NCI-H82 treated with DMSO at 0.1 percent for 48 hours (cell line): ENCODE measurements around the gene FBXO11.
"Not testable (repeated sequence)": the region's sequence is repeated elsewhere in the genome, so short reads cannot be mapped to it uniquely, and the experiment has no call there.

ENCODE experiments used
- DNase-seq: peaks from one replicate; lab custom pipeline; 2025; ENCODE audit not compliant: unreplicated experiment; lab: John Stamatoyannopoulos, UW

FBXO11 gene

DNA sequence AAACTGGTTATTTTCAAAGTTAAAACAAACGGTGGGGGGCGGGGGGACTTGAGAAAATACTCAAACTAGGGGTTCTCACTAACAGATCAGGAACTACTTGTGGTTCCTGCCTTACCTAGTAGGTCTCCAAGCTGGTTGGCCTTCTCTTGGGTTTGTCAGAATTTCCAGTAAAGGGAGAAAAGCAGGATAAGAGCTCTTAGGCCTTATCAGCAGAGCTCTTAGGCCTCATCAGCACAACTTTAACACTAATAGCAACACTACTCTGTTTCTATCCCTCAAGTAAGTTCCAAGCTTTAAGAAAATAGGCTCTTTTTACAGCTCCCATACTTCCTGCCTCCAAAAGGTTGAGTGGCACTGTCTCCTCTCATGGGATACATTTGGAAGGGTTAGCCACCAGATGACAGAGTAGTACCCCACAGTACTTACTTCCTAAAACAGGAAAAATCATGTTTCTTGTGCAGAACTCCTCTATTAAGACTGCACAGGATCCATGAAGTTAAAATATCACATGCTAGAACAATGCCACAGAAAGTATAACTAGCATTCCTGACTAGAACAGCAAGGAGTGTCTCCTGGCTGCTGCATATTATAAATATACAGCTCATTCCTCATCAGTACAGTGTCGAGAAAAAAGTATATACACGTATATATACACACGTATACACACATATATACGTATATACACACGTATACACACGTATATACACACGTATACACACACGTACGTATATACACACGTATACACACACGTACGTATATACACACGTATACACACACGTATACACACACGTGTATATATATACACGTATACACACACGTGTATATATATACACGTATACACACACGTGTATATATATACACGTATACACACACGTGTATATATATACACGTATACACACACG is 6.1 kb downstream of the FBXO11 start:
- DNase-seq: no peak

DNA sequence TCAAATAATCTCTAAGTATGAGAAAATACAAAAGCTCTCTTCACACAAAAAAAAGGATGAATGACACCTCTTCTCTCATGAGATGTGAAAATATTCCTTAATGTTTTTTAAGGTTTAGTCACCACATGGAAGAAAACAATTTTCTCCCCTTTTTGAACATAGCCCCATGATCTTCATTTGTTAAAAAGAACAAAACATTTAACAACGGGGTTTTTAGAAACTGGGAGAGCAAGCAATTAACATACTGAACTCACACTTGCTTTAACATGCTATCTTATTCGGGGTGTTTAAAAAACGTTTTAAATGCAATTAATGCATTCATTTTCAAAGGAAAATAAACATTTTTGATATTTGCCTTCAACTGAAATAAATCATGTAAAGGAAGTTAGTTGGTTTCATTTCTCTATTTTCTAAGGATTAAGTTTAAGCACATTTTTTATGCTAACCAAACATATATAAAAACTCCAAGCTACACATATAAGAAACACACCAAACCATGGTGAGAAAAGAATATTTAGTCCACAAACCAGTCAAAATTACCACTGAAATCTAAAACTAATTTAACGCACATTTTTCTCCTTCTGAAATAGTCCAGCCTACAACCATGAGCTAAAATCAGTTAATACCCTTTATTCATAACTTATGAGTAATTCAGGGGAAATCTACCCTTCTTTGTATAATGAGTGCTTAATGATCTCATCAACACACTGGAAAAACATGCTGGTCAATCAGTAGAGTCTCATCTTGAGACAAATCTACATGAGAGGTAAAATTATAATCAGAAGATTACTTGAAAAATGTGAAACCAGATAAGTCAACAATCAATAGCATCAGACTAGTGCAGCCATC is 8.2 kb downstream of the FBXO11 start:
- DNase-seq: no peak

DNA sequence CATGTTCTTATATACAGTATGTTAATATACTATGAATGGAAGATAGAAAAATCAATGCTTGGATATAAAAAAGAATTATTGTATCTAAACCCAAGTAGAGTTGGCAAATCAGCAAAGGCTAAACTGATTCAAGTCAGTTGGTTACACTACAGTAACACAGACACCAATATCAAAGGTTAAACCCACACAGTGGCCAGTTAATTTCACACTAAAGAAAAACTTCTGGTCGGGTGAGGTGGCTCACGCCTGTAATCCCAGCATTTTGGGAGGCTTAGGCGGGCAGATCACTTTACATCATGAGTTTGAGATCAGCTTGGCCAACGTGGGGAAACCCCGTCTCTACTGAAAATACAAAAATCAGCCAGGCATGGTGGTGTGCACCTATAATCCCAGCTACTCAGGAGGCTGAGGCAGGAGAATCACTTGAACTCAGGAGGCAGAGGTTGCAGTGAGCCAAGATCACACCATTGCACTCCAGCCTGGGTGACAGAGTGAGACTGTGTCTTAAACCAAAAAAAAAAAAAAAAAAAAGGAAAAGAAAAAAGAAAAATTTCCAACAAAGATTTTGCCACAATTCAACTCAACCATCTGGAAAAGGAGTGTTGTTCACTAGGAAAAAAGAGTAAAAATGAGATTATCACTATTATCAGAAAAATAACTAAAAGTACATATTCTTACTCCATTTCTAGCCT is 9.0 kb downstream of the FBXO11 start:
- DNase-seq: not testable (repeated sequence)

DNA sequence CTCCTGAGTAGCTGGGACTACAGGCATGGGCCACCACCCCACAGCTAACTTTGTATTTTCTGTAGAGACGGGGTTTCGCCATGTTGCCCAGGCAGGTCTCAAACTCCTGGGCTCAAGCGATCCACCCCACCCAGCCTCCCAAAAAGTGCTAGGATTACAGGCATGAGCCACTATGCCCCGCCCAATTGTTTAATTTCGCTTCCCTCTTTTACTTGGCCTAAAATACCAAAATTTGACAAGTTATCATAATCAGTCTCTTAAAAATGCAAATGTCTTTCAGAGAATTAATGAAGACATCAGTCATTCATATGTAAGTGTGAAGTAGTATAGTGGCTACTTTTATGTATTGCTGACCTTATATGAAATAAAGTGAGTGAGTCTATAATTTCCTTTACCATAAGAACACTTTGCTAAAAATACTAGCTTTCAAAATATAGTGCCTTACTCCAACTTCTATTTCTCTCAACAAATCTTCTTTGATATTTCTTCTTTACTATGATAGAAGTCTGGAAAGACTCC is 9.8 kb downstream of the FBXO11 start:
- DNase-seq: no peak

DNA sequence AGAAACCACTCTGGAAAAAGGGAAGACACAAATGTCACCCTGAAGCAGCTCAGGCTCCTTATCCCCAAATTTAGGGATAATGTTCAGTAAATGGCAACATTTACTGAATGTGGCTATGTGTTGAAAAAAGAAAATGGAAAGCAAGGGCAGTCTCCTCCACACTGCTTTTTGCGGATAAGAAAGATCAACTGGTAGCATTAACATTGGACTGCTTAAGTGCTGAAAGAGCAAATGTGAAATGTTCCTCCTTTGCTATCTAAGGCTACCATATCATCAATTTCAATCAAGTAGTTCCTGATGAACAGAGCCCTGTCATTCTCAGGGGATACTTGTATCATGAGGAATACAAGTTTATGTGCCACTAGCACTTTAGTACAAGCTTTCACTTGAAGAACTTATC is 12.5 kb downstream of the FBXO11 start:
- no peak for DNase-seq

DNA sequence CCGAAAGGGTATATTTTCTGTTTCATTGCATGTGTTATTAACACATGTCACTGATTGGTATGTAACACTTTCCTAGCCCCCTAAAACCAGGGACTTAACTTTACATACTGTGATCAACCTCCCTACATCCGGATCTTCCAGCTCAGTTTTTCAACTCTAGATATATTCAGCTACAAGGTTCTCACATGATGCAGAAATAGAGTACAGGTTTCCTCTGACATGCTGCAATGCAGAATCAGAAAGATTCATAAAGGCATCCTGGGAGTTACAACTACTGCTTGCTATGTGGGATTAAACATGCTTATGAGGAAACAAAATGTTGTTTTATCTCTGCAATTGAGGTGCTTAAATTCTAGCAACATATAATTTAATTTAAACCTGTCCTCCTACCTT is 14.0 kb downstream of the FBXO11 start:
- no peak for DNase-seq

DNA sequence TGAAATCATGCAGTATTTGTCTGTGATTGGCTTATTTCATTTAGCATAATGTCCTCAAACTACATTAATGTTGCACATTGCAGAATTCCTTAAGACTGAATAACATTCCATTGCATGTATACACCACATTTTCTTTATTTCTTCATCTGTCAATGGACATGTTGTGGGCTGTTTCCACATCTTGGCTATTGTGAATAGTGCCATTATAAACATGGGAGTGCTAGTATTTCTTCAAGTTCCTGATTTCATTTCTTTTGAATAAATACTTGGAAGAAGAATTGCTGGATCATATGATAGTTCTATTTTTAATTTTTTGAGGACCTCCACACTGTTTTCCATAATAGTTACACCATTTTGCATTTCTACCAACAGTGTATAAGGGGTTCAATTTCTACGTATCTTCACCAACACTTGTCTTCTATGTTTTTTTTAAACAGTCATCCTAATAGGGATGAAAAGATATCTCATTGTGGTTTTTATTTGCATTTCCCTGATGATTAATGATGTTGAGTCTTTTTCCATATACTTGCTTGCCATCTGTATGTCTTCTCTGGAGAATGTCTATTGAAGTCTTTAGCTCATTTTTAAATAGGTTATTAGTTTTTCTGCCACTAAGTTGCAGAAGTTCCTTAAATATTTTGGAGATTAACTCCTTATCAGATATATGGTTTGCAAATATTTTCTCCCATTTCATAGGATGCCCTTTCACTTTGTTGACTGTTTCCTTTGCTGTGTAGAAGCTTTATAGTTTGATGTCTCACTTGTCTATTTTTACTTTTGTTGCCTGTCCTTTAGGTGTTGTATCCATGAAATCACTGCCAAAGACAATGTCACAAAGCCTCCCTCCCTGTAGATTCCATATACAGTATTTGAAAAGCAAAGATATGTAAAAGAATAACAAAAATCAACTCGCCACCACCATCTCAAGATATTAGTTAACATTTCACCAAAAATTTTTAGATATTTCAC is 14.6 kb downstream of the FBXO11 start:
- no peak for DNase-seq

DNA sequence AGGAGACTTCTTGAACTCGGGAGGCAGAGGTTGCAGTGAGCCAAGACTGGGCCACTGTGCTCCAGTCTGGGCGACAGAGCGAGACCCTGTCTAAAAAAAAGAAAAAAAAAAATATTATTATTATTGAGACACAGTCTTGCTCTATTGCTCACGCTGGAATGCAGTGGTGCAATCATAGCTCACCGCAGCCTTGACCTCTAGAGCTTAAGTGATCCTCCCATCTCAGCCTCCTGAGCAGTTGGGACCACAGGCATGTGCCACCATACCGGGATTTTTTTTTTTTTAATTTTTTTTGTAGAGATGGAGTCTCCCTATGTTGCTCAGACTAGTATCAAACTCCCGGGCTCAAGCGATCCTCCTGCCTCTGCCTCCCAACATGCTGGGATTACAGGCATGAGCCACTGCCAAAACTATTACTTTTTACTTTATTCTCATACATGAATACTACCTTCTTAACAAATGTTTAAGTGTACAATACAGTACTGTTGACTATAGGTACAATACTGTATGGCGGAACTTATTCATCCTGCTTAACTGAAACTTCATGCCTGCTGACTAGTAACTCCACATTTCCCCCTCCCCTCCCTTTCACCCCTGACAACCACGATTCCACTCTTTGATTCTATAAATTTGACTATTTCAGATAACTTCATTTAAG is 15.5 kb downstream of the FBXO11 start:
- DNase-seq: no peak

DNA sequence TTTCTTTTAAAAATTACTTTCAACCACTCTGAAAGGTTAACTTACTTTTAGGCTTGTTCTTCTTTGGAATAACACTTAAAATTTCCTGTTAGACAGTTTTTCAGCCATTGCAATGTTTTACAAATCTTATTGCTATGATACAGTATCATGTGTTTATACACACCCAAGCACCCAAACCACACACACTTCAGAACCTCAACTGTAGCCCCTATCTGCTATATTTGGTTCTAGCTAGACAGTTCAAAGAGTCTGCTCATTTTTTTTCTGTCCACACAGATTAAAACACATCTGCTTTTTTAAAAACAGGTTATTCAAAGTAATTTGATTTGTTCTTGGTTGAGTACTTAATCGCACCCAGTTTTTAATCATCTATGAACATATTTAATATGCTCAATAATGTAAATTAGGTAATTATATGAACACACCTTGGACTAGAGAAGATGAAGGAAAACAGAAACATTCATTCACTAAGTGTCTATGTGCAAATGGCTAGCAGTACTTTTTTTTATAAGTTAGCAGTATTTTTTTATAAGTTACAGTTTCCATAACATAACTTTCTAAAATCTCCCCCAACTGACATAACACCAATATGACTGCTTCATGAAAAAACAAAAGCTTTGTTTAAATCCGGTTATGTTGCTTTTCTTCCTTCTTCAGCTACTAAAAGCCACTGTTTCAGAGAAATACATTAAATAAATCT is 17.6 kb downstream of the FBXO11 start:
- DNase-seq: no peak

DNA sequence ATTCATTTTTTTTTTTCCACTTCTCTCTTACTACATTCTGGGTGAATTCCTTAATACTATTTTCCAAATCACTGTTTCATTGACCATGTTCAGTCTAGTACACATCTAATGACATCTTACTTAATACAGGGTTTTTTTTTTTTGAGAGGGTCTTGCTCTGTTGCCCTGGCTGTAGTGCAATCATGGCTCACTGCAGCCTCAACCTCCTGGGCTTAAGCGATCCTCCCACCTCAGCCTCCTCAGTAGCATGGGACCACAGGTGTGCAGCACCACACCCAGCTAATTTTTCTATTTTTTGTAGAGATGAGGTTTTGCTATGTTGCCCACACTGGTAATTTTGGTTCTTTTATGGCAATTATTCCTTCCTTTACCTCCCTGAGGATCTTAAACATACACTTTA is 29.4 kb downstream of the FBXO11 start:
- DNase-seq: no peak

DNA sequence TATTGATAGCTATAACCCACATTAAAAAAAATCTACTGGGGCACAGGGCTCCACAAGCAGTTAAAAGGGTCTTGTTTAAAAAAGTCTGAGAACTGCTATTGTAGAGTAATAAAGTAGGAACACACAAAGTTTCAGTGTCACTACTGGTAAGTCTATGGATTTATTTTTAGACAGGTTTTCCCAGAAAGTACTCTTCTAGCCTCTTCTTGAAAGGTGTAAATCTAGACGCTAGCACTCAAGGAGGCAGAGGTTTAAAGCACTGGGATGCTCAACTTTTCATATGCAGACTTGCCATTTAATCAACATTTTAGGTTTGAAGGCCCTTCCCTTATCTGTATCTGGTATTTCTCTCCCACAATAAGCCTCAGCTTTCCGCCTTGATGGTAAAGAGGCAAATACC is 33.4 kb downstream of the FBXO11 start:
- DNase-seq: no peak

DNA sequence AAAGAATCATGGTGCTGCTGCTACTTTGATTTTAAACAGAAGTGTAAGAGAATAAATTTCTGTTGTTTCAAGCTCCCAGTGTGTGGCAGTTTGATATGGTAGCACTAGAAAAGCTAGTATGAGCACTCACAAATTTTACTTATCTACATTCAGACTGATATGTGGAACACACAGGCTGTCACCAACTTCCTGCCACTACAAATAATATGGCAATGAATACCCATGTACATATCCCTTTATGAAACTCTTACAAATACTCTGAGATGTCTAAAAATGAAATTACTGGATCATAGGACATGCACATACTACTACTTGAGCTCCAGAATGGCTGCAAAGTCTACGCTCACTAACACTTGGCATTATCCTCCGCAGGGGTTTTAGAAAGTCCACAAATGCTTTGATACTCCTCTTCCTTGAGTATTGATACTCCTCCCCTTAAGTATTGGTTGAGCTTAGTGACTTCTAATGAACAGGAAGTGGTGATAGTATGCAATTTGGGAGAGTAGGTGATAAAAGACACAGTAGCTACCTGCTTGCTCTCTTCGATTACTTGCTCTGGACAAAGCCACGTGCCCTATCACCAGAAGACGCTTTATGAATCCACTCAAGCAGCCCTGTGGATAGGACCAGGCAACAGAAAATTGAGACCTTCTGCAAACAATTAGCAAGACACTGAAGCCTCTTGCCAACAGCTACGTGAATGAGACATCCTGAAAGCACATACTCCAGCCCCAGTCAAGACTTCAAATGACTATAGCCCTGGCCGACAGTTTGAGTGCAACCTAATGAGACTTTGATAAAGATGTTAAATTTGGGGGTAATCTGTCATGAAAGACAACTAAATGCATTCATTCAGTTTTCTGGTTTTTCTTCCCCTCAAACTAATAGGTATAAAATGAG is 35.4 kb downstream of the FBXO11 start:
- DNase-seq: no peak

DNA sequence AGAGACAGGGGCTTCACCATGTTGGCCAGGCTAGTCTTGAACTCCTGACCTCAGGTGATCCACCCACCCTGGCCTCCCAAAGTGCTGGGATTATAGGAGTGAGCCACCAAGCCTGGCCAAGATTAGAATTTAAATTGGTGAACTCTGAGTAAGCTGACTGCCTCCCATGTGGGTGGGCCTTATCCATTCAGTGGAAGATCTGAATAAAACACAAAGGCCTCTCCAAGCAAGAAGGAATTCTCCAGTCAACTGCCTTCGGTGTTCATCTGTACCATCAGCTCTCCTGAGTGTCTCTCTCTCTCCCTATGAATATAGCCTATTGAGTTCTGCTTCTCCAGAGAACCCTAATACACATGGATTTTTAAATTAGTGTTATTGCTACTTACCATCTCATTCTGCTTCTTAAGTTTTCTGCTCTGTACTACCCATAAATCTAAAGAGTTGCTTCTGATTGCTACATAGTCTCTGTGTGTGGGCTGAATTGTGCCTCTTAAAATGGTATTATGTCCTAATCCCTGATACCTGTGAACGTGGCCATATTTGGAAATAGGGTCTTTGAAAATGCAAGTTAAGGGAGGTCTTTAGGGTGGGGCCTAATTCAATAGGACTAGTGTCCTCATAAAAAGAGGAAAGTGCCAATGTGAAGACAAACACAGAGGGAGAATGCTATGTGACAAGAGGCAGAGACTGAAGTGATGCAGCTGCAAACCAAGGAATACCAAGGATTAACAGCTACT is 36.3 kb downstream of the FBXO11 start:
- DNase-seq: no peak

DNA sequence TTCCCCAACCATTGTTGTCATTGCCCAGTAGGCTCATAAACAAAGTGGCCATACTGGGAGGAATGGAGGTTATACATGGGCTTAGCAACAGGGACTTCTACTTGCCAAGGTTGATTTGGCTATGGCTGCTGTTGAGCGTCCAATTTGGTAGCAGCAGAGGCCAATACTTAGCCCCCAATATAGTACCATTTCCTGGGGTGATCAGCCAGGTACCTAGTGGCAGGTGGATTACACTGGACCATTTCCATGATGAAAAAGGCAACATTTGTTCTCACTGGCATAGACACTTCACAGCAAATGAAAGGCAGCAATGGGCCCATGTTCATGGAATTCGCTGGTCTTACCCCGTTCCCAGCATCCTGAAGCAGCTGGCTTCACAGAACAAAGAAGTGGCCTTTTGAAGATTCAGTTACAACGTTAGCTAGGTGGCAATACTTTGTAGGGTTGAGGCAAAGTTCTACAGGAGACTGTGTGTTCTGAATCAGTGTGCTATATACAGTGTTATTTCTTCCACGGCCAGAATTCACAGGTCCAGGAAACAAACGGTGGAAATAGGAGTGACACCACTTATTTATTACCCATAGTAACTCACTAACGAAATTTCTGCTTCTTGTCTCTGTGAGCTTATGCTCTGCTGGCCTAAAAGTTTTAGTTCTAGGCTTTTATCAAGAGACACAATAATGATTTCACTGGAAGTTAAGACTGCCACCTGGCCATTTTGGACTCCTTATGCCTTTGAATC is 37.5 kb downstream of the FBXO11 start:
- no peak for DNase-seq

DNA sequence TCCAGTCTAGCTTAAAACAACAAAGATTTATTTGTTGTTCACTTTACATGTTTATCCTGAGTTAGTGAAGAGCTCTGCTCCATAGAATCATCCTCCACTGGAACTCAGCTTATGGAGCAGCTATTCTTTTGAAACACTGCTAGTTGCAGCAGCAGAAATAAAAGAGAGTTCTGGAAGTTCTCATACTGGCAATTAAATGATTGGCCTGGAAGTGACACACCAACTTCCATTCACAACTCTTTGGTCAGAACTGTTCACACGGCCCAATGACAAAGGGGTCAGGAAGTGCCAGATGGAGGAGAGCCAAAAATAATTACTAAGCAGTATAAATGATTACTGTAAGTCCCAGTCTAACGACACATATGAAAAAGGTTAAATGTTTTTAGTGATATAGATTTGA is 39.1 kb downstream of the FBXO11 start:
- no peak for DNase-seq

DNA sequence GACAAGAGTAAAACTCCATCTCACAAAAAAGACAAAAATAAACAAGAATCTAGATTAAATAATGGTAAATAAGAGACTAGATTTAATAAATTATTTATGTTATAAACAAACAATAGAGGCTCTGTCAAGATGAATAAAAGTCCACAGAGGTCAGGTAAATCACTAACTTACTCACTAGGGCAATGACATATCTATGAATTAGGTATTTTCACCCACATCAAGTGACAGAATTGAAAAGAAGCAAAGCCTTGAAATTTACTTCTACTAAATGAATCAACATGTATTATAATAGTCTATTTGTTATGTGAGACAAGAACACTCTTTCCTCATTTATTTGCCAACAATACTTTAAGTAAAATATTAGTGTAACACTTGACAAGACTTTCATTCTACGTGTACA is 41.7 kb downstream of the FBXO11 start:
- DNase-seq: no peak

DNA sequence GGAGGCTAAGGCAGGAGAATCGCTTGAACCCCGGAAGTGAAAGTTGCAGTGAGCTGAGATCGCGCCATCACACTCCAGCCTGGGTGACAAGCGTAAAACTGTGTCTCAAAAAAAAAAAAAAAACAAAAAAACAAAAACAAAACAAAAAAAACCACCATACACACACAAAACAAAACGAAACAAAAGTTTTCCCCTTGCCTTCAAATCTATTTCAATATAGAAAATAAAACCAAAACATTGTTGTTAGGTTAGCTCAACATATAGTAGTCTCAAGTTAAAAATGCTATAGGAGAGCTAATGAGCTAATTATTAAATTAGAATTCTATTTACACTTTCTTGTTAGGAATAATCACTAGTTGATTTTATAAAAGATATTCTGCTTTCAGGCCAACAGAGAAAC is 43.3 kb downstream of the FBXO11 start:
- DNase-seq: no peak
